NB4 (cell line): Measurements from ENCODE around the gene ADGRE1.

Experiments
- CTCF ChIP-seq: IDR thresholded peaks from one replicate; pipeline ENCODE4 v1.5.1; 2012; ENCODE audit warnings: low read depth, low read length
- MAX ChIP-seq: IDR thresholded peaks from 2 replicates; pipeline ENCODE4 v1.6.1; 2011; ENCODE audit warnings: low read depth, low read length
- POLR2A ChIP-seq: IDR thresholded peaks from 2 replicates; pipeline ENCODE4 v1.6.1; 2011; ENCODE audit warnings: mild to moderate bottlenecking; ENCODE audit not compliant: insufficient read length; ENCODE audit errors: extremely low read depth

- TF ChIP-seq MAX (no peak), CTCF (no peak), POLR2A (no peak)
Observed at GRCh38 chr19:6925386-6925785, 38.0 kb downstream of the ADGRE1 start.
